ENCODE results near the gene ICAM5. TPM values are rescaled to one million over a fixed set of nuclear protein-coding genes. Genes with fewer than 3 reads are reported as not detected.
"Not testable (repeated sequence)": the region's sequence is repeated elsewhere in the genome, so short reads cannot be mapped to it uniquely, and the experiment has no call there.

The ICAM5 gene
- total RNA-seq (2014; rRNA removed; shearing (Covaris generic); ENCODE audit: low replicate concordance), result 0.20 and 0.23 TPM in 2 replicates

- in situ Hi-C loops (cut with HindIII; ENCODE audit: low pct_unique_long_range_greater_than_20kb, low sequenced_read_pairs), result no loop called here
- no peak for DNase-seq (ENCODE audit: low read depth)
Measured at GRCh38 chr19:10289836-10290356, at the start of gene ICAM5. Gene ICAM5, plus strand, starts transcription at chr19:10289952. Its CDS starts 92 bp downstream, at chr19:10290044.

GRCh38 chr19:10241826-10242449 is 47.8 kb upstream of the ICAM5 start:
- DNase-seq (ENCODE audit: low read depth); in situ Hi-C loops (cut with HindIII; ENCODE audit: low pct_unique_long_range_greater_than_20kb, low sequenced_read_pairs): not testable (repeated sequence)

- in situ Hi-C loops (cut with HindIII; ENCODE audit: low pct_unique_long_range_greater_than_20kb, low sequenced_read_pairs), result no loop called here
Measured at GRCh38 chr19:10243606-10244005, 46.1 kb upstream of the ICAM5 start.

GRCh38 chr19:10245189-10245939 is 44.4 kb upstream of the ICAM5 start:
- in situ Hi-C loops (cut with HindIII; ENCODE audit: low pct_unique_long_range_greater_than_20kb, low sequenced_read_pairs), result no loop called here
- DNase-seq (ENCODE audit: low read depth), result no peak

More at GRCh38 chr19:10243606-10244005, 46.1 kb upstream of the ICAM5 start:
- DNase-seq (ENCODE audit: low read depth), result no peak

- no peak for DNase-seq (ENCODE audit: low read depth)
- in situ Hi-C loops (cut with HindIII; ENCODE audit: low pct_unique_long_range_greater_than_20kb, low sequenced_read_pairs), result no loop called here
Measured at GRCh38 chr19:10246511-10246910, 43.2 kb upstream of the ICAM5 start.

GRCh38 chr19:10251792-10252694 is 37.7 kb upstream of the ICAM5 start, which contains the start of gene MRPL4:
Gene MRPL4, plus strand, starts transcription at chr19:10252214. Its CDS starts 40 bp downstream, at chr19:10252254.
- in situ Hi-C loops (cut with HindIII; ENCODE audit: low pct_unique_long_range_greater_than_20kb, low sequenced_read_pairs), result no loop called here
- peak; percentile 92 for DNase-seq (ENCODE audit: low read depth)

GRCh38 chr19:10252707-10253106 is 37.0 kb upstream of the ICAM5 start:
- DNase-seq (ENCODE audit: low read depth), result no peak
- in situ Hi-C loops (cut with HindIII; ENCODE audit: low pct_unique_long_range_greater_than_20kb, low sequenced_read_pairs), result no loop called here

GRCh38 chr19:10254244-10254643 is 35.5 kb upstream of the ICAM5 start:
- DNase-seq (ENCODE audit: low read depth), result no peak
- in situ Hi-C loops (cut with HindIII; ENCODE audit: low pct_unique_long_range_greater_than_20kb, low sequenced_read_pairs), result no loop called here

- in situ Hi-C loops (cut with HindIII; ENCODE audit: low pct_unique_long_range_greater_than_20kb, low sequenced_read_pairs), result no loop called here
- DNase-seq (ENCODE audit: low read depth), result no peak
Measured at GRCh38 chr19:10255358-10255757, 34.4 kb upstream of the ICAM5 start.

GRCh38 chr19:10256551-10256950 is 33.2 kb upstream of the ICAM5 start:
- no peak for DNase-seq (ENCODE audit: low read depth)
- in situ Hi-C loops (cut with HindIII; ENCODE audit: low pct_unique_long_range_greater_than_20kb, low sequenced_read_pairs), result no loop called here

- in situ Hi-C loops (cut with HindIII; ENCODE audit: low pct_unique_long_range_greater_than_20kb, low sequenced_read_pairs), result no loop called here
Measured at GRCh38 chr19:10256970-10257615, 32.7 kb upstream of the ICAM5 start.

GRCh38 chr19:10258080-10258710 is 31.6 kb upstream of the ICAM5 start:
- in situ Hi-C loops (cut with HindIII; ENCODE audit: low pct_unique_long_range_greater_than_20kb, low sequenced_read_pairs), result no loop called here
- DNase-seq (ENCODE audit: low read depth), result no peak

More at GRCh38 chr19:10256970-10257615, 32.7 kb upstream of the ICAM5 start:
- DNase-seq (ENCODE audit: low read depth), result no peak

- peak; percentile 71 for DNase-seq (ENCODE audit: low read depth)
- in situ Hi-C loops (cut with HindIII; ENCODE audit: low pct_unique_long_range_greater_than_20kb, low sequenced_read_pairs), result no loop called here
Measured at GRCh38 chr19:10259162-10259905, 30.4 kb upstream of the ICAM5 start.

GRCh38 chr19:10260141-10260584 is 29.6 kb upstream of the ICAM5 start:
- in situ Hi-C loops (cut with HindIII; ENCODE audit: low pct_unique_long_range_greater_than_20kb, low sequenced_read_pairs), result no loop called here
- no peak for DNase-seq (ENCODE audit: low read depth)

GRCh38 chr19:10262771-10263170 is 27.0 kb upstream of the ICAM5 start:
- in situ Hi-C loops (cut with HindIII; ENCODE audit: low pct_unique_long_range_greater_than_20kb, low sequenced_read_pairs), result no loop called here

GRCh38 chr19:10266706-10267105 is 23.0 kb upstream of the ICAM5 start:
- in situ Hi-C loops (cut with HindIII; ENCODE audit: low pct_unique_long_range_greater_than_20kb, low sequenced_read_pairs), result no loop called here
- no peak for DNase-seq (ENCODE audit: low read depth)

More at GRCh38 chr19:10262771-10263170, 27.0 kb upstream of the ICAM5 start:
- DNase-seq (ENCODE audit: low read depth), result no peak

GRCh38 chr19:10268071-10268470 is 21.7 kb upstream of the ICAM5 start:
- DNase-seq (ENCODE audit: low read depth), result no peak
- in situ Hi-C loops (cut with HindIII; ENCODE audit: low pct_unique_long_range_greater_than_20kb, low sequenced_read_pairs), result no loop called here
